SKM-1 (cell line): ENCODE measurements around the gene PUS10.
"Not testable (repeated sequence)": the region's sequence is repeated elsewhere in the genome, so short reads cannot be mapped to it uniquely, and the experiment has no call there.

ENCODE experiments used
- DNase-seq: peaks from one replicate; lab custom pipeline; 2025; ENCODE audit not compliant: unreplicated experiment; lab: John Stamatoyannopoulos, UW

The PUS10 gene

DNA sequence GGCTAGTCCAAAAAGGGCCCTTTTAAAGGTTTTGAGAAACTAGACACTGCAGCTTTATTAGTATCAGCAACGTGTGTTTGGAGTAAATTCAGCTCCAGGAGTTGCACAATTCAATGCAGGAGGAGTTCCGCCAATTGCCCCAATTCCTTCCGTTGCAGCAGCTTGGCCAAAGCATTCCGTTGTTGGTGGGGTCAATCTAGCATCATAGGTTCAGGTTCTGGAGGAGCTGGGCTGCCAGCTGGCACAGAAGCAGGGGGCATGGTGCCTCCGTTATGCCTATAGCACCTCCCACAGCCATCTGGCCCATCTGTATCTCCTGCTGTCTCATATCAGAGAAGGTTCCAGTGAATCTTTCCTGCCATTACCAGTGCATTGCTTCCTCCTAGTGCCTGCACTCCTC, 81.3 kb downstream of the PUS10 start:
- DNase-seq, result no peak

DNA sequence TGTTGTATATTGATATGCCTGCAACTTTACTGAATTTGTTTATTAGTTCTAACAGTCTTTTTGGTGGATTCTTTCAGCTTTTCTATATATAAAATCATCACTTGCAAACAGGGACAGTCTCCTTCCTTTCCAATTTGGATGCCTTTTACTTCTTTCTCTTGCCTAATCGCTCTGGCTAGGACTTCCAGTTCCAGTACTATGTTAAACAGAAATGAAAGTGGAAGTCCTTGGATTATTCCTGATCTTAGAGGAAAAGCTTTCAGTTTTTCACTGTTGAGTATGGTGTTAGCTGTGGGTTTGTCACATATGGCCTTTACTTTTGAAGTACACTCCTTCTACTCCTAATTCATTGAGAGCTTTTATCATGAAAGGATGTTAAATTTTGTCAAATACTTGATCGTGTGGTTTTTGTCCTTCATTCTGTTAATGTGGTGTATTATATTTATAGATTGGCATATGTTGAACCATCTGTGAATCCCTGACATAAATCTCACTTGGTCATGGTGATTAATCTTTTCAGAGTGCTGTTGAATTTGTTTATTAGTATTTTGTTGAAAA, 83.8 kb downstream of the PUS10 start:
- no peak for DNase-seq

DNA sequence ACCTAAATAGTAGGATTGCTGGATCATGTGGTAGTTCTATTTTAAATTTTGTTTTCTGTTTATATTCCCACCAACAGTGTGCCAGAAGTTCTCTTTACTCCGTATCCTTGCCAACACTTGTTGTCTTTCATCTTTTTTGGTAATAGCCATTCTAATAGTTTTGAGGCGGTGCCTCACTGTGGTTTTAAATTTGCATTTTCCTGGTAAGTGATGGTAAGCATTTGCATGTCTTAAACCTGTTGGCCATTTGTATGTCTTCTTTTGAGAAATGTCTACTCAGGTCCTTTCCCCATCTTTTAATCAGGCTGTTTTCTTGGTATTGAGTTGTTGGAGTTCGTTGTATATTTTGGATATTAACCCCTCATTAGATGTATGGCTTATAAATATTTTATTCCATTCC, 85.1 kb downstream of the PUS10 start:
- no peak for DNase-seq

GRCh38 chr2:60932061-60932460, 86.0 kb downstream of the PUS10 start:
- DNase-seq, result not testable (repeated sequence)

- DNase-seq, result peak; percentile 95
These were observed 91.1 kb downstream of the PUS10 start for GRCh38 chr2:60926741-60927552.

GRCh38 chr2:60925994-60926740, 91.9 kb downstream of the PUS10 start:
- DNase-seq, result peak; percentile 44

DNA sequence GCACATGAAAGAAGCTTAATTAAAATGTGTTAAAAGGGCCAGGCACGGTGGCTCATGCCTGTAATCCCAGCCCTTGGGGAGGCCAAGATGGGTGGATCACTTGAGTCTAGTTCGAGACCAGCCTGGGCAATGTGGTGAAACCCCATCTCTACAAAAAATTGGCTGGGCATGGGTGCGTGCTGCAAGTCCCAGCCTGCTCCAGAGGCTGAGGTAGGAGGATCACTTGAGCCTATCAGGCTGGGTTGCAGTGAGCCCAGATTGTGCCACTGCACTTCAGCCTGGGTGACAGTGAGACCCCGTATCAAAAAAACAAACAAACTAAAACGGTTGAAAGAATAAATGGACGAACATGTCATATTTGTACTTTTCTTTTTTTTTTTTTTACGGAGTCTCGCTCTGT, 110.7 kb downstream of the PUS10 start:
- no peak for DNase-seq

DNA sequence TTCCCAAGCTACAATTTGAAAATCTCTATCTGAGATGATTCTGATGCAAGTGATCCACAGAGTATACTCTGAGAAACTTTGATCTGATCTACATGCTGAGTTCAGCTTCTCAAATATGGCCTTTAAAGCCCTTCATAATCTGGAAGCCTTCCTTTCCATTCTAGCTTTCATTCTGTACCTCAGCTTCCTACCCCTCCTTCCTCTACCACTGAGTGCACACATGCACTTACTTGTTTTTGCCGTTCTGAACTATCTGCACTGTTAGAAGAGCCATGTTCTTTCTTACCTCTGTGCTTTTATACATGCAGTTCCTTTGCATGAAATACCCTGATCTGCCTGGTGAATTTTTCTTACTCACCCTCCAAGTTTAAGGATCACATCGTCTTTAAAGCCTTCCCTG, 111.7 kb downstream of the PUS10 start:
- no peak for DNase-seq

DNA sequence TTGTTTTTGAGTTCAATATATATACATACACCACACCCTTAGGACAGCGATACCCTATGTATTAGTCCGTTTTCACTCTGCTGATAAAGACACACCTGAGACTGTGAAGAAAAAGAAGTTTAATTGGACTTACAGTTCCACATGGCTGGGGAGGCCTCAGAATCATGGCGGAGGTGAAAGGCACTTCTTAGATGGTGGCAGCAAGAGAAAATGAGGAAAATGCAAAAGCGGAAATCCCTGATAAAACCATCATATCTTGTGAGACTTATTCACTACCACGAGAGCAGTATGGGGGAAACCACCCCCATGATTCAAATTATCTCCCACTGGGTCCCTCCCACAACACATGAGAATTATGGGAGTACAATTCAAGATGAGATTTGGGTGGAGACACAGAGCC, 112.2 kb downstream of the PUS10 start:
- not testable (repeated sequence) for DNase-seq

DNA sequence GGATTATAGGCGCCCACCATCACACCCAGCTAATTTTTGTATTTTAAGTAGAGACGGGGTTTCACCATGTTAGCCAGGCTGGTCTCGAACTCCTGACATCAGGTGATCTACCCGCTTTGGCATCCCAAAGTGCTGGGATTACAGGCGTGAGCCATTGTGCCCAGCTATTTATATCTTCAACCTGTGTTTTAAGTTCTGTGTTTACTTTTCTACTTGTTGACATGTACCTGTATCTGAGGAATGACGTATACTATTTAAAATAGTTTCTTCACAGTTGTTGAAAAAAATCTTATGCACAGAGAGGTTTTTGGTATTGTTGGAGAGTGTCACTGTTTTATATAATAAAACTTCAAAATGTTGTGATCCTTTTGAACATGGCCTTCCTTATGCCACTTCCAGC, 116.8 kb downstream of the PUS10 start:
- DNase-seq, result not testable (repeated sequence)

DNA sequence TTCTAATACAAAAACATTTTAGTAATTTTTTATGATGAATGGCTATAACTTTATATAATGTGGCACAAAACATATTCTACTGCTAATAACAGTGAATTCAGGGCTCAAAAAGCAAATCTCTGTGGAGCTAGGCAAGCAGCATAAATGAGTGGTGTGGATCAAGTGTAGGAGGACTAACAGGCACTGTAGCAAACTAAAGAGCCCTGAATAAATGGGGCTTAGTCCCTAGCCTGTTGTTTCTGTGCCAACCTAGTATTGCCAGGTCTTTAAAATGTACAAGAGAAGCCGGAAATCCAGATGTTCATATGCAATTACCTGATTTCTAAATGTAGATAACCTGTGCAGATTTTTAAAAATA, 118.2 kb downstream of the PUS10 start:
- no peak for DNase-seq

DNA sequence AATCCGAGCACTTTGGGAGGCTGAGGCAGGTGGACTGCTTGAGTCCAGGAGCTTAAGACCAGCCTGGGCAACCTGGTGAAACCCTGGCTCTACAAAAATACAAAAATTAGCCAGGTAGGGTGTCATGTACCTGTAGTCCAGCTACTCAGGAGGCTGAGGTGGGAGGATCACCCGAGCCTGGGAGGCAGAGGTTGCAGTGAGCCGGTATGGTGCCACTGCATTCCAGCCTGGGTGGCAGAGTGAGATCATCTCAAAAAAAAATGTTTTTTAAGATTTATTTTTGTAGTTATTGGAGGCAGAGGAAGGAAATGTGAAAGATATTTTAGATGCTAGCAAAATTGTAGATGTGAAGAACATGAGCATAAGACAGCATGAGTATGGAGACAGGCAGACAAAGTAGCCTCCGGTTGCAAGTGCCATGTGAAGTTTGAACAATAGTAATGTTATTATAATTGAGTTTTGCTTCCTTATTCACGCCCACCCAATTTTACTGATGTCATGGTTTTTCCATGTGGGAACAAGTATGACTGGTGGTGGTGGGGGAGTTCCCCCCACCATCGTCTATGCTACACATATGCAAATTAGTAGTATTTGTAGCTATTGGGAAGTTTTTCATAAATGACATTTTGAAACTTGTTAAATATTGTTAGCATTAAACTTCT, 118.7 kb downstream of the PUS10 start:
- DNase-seq, result no peak

DNA sequence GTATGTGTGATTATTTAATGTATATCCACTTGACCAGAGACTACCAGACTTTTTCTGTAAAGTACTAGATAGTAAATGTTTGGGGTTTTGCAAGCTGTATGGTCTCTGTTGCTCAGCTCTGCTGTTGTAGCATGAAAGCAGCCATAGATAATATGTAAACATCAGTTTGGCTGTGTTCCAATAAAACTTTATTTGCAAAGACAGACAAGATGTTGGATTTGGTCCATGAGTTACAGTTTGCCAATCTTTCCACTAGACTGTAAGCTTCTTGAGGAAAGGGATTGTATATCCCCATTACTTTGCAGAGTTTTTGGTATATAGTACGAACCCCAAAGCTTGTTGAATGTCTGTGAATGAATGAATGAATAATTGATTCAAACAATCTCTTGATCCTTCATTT, 119.5 kb downstream of the PUS10 start:
- no peak for DNase-seq
